Kidney capillary endothelial cell (primary cell): ENCODE data around the gene CABP2.
"Not testable (repeated sequence)": the region's sequence is repeated elsewhere in the genome, so short reads cannot be mapped to it uniquely, and the experiment has no call there.

Experiments
- DNase-seq: peaks from one replicate; pipeline ENCODE4 v3.0.0-alpha.2; 2018; ENCODE audit warnings: low spot score

The CABP2 gene

GRCh38 chr11:67494371-67495233 lies 28.6 kb downstream of the CABP2 start:
- DNase-seq = no peak

DNA sequence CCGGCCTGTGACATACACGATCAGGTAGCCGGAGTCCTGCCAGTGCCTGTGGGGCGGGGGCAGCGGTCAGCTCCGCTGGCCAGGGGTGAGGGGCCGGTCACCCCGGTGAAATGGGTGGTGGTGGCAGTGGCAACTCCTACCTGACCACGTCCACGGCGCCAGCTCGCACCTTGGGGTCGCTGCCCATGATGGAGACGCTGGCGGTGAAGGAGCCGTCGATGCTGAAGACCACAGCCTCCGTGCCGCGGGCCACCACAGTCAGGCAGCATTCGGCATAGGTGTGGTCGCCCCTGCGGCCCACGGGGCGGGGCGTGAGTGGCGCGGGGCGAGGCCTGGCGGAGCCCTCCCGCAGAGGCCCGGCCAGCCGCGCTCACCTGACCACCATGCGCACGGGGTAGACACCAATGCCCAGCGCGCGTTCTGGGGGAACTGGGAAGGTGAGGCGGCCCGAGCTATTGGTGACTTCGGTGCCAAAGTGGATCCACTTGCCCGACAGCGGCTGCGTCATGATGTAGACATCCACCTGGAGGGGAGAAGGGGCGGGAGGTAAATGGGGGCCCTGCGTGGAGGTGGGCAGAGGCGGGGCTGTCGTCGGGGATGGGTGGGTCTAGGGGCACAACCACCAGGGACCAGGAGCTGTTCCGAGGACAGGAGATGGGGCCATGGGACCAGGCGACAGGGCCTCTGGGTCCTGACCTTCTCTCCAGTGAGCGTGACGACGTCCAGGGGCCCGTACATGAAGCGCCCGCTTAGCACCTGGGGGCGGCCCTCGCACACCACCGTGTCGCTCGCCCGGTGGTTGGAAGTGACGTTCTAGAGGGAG lies 29.5 kb downstream of the CABP2 start:
- DNase-seq = no peak

GRCh38 chr11:67492801-67493547 lies 30.3 kb downstream of the CABP2 start:
- DNase-seq = no peak

DNA sequence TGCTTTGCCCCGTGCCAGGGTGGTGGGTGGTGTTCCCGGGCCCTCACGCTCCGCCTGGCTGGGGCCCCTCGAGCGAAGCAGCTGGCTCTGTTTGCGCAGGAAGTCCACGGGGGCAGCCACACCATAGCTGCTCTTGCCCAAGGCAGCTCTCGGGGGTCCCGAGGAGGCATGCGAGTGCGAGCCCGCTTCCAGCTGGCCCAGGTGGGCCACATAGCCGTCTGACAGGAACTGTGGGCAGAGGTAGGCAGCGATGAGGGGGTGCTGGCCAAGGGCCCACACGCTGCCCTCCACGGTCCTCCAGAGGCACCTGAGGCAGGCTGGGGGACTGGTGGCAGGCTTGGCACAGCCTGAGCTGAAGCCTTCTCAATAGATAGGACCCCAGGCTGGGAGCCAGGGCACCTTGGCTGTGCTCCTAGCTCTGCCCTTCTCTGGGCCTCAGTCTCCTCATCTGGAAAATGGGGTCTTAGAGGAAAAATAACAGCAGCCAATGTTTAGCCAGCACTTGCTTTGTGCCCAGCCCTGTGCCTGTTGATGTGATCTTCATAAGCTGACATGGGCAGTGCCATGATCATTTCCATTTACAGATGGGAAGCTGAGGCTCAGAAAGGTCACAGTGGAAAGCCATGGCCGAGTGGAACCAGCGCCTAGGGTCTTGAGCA lies 31.0 kb downstream of the CABP2 start:
- DNase-seq = no peak

DNA sequence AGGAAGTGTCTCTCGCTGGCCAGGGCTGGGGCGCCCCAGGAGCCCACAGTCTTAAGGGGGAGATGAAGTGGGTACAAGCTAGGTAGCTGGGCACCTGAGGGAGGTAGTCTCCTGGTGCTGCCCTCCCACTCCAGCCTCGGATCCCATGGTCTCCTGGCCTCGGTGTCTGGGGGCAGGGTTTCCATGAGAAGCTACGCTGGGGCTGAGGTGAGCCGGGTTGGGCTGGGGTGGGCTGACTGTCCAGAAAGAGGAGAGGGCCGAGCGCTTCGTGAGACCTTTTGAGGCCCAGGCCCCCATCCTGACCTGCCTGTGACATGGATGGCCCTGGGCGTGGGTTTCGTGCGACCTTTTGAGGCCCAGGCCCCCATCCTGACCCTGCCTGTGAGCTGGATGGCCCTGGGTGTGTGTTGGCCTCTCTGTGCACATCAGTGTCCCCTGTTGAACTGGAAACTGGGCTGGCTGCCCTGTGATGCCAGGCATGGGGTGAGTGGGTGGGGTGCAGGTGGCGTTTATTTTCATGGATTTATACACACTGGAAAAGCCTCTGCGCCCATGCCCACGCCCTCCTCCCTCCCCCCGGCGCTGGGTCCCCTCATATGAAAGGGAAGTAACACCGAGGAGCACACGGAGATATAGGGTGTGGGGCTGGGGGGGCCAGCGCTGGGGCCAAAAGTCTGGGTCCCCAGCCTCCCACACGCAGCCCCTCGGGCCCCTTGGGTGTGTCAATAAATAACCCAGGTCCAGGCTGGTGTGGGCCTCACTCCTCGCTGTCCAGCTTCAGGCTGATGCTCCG lies 31.8 kb downstream of the CABP2 start:
- DNase-seq = no peak

- no peak for DNase-seq
These were observed 32.5 kb downstream of the CABP2 start for GRCh38 chr11:67490727-67491065.

- DNase-seq = no peak
These were observed 33.1 kb downstream of the CABP2 start for GRCh38 chr11:67489885-67490726.

DNA sequence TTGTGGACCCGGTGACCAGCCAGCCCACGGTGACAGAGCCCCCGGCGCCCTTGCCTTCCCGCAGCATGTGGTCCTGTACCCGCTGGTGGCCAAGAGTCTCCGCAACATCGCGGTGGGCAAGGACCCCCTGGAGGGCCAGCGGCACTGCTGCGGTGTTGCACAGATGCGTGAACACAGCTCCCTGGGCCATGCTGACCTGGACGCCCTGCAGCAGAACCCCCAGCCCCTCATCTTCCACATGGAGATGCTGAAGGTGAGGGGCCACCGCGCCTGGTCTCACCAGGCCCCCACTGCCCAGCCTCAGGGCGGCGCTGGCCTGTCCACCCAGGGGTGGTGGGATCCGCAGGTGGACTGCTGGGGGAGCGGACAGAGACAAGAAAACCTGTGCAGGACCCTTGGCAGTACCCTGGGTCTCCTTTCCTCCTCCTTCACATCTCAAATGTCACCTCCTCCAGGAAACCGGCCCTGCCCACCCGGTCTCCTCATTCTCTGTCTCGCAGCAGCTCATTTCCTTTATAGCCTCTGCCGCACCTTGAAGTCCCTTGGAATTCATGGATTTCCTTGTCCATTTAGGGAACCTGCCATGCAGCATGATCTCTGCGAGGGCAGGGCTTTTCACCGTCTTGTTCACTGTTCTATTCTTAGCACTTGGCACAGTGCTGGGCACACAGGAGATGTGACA lies 33.9 kb downstream of the CABP2 start:
- DNase-seq = no peak

GRCh38 chr11:67486481-67487195 lies 36.6 kb downstream of the CABP2 start:
- no peak for DNase-seq

GRCh38 chr11:67485873-67486361 lies 37.3 kb downstream of the CABP2 start:
- DNase-seq = not testable (repeated sequence)

DNA sequence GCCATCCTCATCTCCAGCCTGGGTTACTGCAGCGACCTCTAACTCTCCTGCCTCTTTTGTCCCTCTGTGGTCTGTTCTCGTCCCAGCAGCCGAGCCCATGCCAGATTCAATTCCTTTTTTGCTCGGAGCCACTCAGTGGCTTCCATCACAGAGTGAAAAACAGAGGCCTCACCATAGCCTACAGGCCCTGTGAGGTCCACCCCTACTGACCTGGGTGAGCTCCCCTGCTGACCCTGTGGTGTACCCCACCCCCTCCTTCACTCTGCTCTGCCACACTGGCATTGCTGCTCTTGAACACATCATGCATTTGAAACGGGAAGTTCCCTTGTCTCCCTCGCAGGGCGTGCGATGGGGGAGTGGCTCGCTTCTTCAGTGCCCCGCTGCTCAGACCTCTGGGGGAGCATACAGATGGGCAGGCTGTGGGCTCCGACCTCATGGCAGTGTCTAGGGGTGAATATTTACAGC lies 38.4 kb downstream of the CABP2 start:
- no peak for DNase-seq

DNA sequence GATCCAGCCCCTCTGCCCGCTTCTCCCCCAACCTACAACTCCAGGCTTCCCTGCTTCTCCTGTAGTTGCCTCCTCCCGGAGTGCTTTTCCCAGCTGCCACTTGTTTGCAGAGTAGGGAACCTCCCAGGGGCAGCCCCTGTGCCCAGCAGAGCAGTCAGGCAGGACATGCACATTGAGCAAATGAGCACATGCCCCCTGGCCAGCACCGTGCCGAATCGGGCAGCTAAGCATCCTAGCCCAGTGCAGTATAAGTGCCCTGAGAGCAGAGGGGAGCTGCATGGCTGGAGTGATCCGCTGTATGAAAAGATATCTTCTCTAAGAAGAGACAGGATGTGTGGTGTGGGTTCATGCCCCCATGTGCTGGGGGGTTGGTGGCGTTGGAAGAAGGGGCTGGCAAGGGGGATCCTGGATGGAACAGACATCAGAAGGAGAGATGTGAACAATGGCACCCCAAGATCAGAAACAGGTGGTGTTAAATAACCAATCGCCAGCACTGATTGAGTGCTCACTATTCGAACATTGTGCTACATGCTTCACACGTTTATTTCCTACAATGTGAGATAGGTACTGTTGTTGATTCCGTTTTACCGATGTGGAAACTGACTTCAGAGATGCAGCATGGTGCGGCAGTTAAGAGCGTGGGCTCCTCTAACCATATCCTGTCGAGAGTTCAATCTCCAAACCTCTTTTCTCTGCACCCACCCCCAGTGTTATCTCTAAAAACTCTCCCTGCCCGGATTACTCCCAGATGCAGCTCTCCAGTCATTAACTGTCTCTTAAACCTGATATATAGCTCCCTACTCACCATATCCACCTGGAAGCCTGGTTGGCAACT lies 39.2 kb downstream of the CABP2 start:
- no peak for DNase-seq

DNA sequence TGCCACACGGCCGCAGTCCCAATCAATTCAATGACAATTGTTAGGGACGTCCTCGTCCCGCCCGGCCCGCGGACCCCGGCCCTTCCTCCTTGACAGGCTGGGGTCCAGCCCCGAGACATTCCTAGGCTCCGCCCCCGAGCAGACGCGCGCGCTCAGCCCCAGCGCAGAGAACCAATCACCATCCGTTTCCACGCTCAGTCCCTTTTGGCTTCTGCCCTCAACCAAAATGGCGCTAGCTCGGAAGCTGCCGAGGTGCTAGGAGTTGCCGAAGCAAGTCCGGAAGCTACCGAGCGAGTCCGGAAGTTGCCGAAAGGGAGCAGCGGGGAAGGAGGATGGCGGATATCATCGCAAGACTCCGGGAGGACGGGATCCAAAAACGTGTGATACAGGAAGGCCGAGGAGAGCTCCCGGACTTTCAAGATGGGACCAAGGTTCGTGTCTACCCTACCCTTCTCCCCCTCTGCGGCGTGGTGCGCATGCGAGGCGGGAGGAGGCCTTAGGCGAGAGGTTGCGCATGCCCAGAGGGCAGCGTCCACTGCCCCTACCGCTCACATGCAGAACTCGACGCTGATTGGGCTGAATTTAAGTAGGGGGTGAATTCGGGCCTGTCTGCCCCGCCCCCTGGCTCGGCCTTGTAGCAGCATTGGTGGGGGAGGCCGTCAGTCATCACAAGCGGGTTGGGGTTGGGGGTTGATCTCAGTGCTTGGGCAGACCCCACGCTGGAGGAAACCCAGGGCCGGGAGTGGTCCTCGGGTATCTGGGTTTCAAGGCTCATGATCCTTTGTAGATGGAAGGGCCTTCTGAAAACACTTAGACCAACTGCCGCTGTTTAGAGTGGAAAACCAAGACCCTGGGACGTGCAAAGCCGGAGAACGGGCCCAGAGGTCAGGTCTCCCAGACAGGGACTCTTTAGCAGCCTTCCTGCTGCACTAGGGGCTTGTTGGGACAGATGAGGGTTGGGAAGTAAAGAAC lies 40.1 kb downstream of the CABP2 start, which contains the start of gene AIP:
AIP (plus strand) TSS at position 200 of the 972 bp plus-strand sequence; CDS start at position 333, 133 bp downstream.
- DNase-seq = peak; percentile 97

GRCh38 chr11:67482275-67482826 lies 40.9 kb downstream of the CABP2 start:
- DNase-seq = no peak

DNA sequence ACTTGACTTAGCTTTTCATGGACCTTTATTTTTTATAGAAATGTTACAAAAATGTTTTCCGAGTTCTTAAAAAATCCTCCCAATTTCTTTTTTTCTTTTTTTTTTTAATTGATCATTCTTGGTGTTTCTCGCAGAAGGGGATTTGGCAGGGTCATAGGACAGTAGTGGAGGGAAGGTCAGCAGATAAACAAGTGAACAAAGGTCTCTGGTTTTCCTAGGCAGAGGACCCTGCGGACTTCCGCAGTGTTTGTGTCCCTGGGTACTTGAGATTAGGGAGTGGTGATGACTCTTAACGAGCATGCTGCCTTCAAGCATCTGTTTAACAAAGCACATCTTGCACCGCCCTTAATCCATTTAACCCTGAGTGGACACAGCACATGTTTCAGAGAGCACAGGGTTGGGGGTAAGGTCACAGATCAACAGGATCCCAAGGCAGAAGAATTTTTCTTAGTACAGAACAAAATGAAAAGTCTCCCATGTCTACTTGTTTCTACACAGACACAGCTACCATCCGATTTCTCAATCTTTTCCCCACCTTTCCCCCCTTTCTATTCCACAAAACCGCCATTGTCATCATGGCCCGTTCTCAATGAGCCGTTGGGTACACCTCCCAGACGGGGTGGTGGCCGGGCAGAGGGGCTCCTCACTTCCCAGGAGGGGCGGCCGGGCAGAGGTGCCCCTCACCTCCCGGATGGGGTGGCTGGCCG lies 45.7 kb downstream of the CABP2 start:
- DNase-seq = not testable (repeated sequence)
